HepG2 (cell line): ENCODE measurements around the gene GATA1. TPM values are rescaled to one million over a fixed set of nuclear protein-coding genes. Genes with fewer than 3 reads are reported as not detected.

Experiments used
- ATAC-seq: fragments of 200-7000 bp; cut with Tn5 transposase; 3 replicates; pipeline ENCODE4 v1.9.1; 2020; ENCODE audit warnings: mild to moderate bottlenecking, moderate library complexity
- BruUV-seq: library from RNA; stranded (reverse); fragments of 400-500 nt; replicated peaks from 2 replicates; lab custom pipeline; 2021; lab: Mats Ljungman, UMichigan
- CTCF ChIA-PET: fragments of 300-600 bp; formaldehyde crosslinking; extraction: SDS; loops from one replicate; lab custom pipeline; 2021; ENCODE audit warnings: low total read pairs, inconsistent platforms, low intra/inter-chr PET ratio; lab: Yijun Ruan, JAX
- POLR2A ChIA-PET: fragments of 350-600 bp; sonication (Branson Sonifier 250); formaldehyde crosslinking; loops from one replicate; lab custom pipeline; 2020; ENCODE audit warnings: antibody characterized with exemption, inconsistent platforms; lab: Yijun Ruan, JAX
- DNase-seq: peaks from one replicate; pipeline ENCODE4 v3.0.0-alpha.2; 2015; ENCODE audit warnings: low spot score
- FAIRE-seq: peaks from 3 replicates; lab custom pipeline; 2011; peaks lifted over from hg19 to GRCh38; lab: Jason Lieb, UNC
- H2AFZ ChIP-seq: one replicate; pipeline ENCODE4 v1.6.1; 2011; ENCODE audit warnings: low read length, inconsistent platforms
- H3K27ac ChIP-seq: fragments of 300-600 bp; 3 replicates; pipeline ENCODE4 v1.8.0; 2011; ENCODE audit warnings: mixed run types, mild to moderate bottlenecking, mixed read lengths, low read length, inconsistent platforms; ENCODE audit not compliant: insufficient read depth; ENCODE audit errors: extremely low read length
- H3K27me3 ChIP-seq, 2 experiments: fragments of 200-600 bp in 1 of 2; 2 replicates in 1 of 2; 3 replicates in 1 of 2; pipeline versions ENCODE4 v1.6.0 to v1.8.0; 2011; ENCODE audit warnings: low read length in 2 of 2, mild to moderate bottlenecking in 2 of 2, moderate library complexity in 2 of 2, inconsistent platforms in 1 of 2; ENCODE audit not compliant: insufficient read depth in 2 of 2, control insufficient read depth in 1 of 2
- H3K36me3 ChIP-seq, 2 experiments: fragments of 200-600 bp in 1 of 2; replicated peaks in 1 of 2; 2 replicates in 1 of 2; 3 replicates in 1 of 2; pipeline versions ENCODE4 v1.5.1 to v1.8.0; 2011; ENCODE audit warnings: low read length in 2 of 2, inconsistent platforms in 1 of 2; ENCODE audit not compliant: insufficient read depth in 2 of 2, control insufficient read depth in 1 of 2
- H3K4me1 ChIP-seq: 2 replicates; pipeline ENCODE4 v1.5.1; 2012; ENCODE audit warnings: low read length, inconsistent platforms; ENCODE audit not compliant: insufficient read depth
- H3K4me2 ChIP-seq: 2 replicates; pipeline ENCODE4 v1.6.0; 2011; ENCODE audit warnings: low read depth, low read length, inconsistent platforms
- H3K4me3 ChIP-seq, 3 experiments: fragments of 200-600 bp in 1 of 3; sonication (generic), shearing (Covaris generic) in 1 of 3; replicated peaks in 1 of 3; 2 replicates each; pipeline ENCODE4 v1.5.1; 2011 to 2016; ENCODE audit warnings: low read length in 3 of 3, inconsistent platforms in 2 of 3, low read depth in 2 of 3, mild to moderate bottlenecking in 2 of 3, control low read depth in 1 of 3, mixed read lengths in 1 of 3; ENCODE audit not compliant: insufficient read depth in 1 of 3
- H3K79me2 ChIP-seq: one replicate; pipeline ENCODE4 v1.6.1; 2011; ENCODE audit warnings: low read length, inconsistent platforms; ENCODE audit not compliant: insufficient read depth
- H3K9ac ChIP-seq: 2 replicates; pipeline ENCODE4 v1.6.0; 2011; ENCODE audit warnings: mild to moderate bottlenecking, low read depth, low read length, inconsistent platforms; ENCODE audit not compliant: insufficient read depth
- H3K9me3 ChIP-seq: 2 replicates; pipeline ENCODE4 v1.5.1; 2012; ENCODE audit warnings: mild to moderate bottlenecking, low read length
- H4K20me1 ChIP-seq: 2 replicates; pipeline ENCODE4 v1.6.0; 2011; ENCODE audit warnings: inconsistent platforms, mild to moderate bottlenecking, low read length, moderate library complexity; ENCODE audit not compliant: insufficient read depth
- EP300 ChIP-seq, 3 experiments: sonication (generic) in 1 of 3; formaldehyde crosslinking in 1 of 3; IDR thresholded peaks; 2 replicates each; pipeline versions ENCODE4 v1.5.1 to v1.6.1; 2011 to 2020; ENCODE audit warnings: low read depth in 2 of 3, low read length in 2 of 3, borderline replicate concordance in 1 of 3, improper control_type of control experiment in 1 of 3, mild to moderate bottlenecking in 1 of 3, missing genetic modification reagents in 1 of 3, moderate library complexity in 1 of 3
- FOSL2 ChIP-seq: sonication (generic); formaldehyde crosslinking; IDR thresholded peaks from 2 replicates; pipeline ENCODE4 v1.4.0; 2020; ENCODE audit warnings: missing genetic modification reagents
- HDAC6 ChIP-seq: fragments of 200-600 bp; sonication (generic); IDR thresholded peaks from 2 replicates; pipeline ENCODE4 v1.7.0; 2017; ENCODE audit warnings: mild to moderate bottlenecking, antibody characterized with exemption, low read length, low read depth
- JUNB ChIP-seq: sonication (generic); formaldehyde crosslinking; IDR thresholded peaks from 2 replicates; pipeline ENCODE4 v1.8.0; 2022; ENCODE audit warnings: missing genetic modification reagents, mild to moderate bottlenecking, borderline replicate concordance
- LCORL ChIP-seq, 2 experiments: fragments of 450-650 bp in 1 of 2; sonication (generic) in 1 of 2; formaldehyde crosslinking in 1 of 2; IDR thresholded peaks; 2 replicates each; pipeline versions ENCODE4 v1.5.0 to v1.6.1; 2017 to 2020; ENCODE audit warnings: antibody characterized with exemption in 1 of 2, missing genetic modification reagents in 1 of 2
- MATR3 ChIP-seq: sonication (generic); formaldehyde crosslinking; IDR thresholded peaks from 2 replicates; pipeline ENCODE4 v1.4.0; 2020; ENCODE audit warnings: missing genetic modification reagents
- MIXL1 ChIP-seq: IDR thresholded peaks from 2 replicates; pipeline ENCODE4 v1.6.1; 2016
- MTF2 ChIP-seq: sonication (generic); formaldehyde crosslinking; IDR thresholded peaks from 2 replicates; pipeline ENCODE4 v1.5.0; 2020; ENCODE audit warnings: missing genetic modification reagents, borderline replicate concordance
- MYNN ChIP-seq: sonication (generic); formaldehyde crosslinking; IDR thresholded peaks from 2 replicates; pipeline ENCODE4 v1.4.0; 2020; ENCODE audit warnings: mild to moderate bottlenecking, low read depth, missing genetic modification reagents
- NCOA2 ChIP-seq: sonication (generic); formaldehyde crosslinking; IDR thresholded peaks from 2 replicates; pipeline ENCODE4 v1.8.0; 2022; ENCODE audit warnings: inconsistent platforms
- RAD21 ChIP-seq: fragments of 450-650 bp; formaldehyde crosslinking; IDR thresholded peaks from 2 replicates; pipeline ENCODE4 v1.5.0; 2020; ENCODE audit warnings: mild to moderate bottlenecking
- RFXANK ChIP-seq: IDR thresholded peaks from 2 replicates; pipeline ENCODE4 v1.6.1; 2016
- RXRB ChIP-seq: IDR thresholded peaks from 2 replicates; pipeline ENCODE4 v1.6.1; 2016; ENCODE audit warnings: borderline replicate concordance, missing genetic modification reagents, missing compliant biosample characterization
- SOX13 ChIP-seq, 3 experiments: fragments of 450-650 bp in 1 of 3; sonication (generic) in 1 of 3; formaldehyde crosslinking in 1 of 3; IDR thresholded peaks in 2 of 3; conservative IDR thresholded peaks in 1 of 3; 2 replicates each; pipeline versions ENCODE4 v1.5.0 to v1.6.1; 2016 to 2020; ENCODE audit warnings: antibody characterized with exemption in 1 of 3, mild to moderate bottlenecking in 1 of 3, missing compliant biosample characterization in 1 of 3, missing genetic modification reagents in 1 of 3, moderate library complexity in 1 of 3
- ZNF143 ChIP-seq: sonication (generic); formaldehyde crosslinking; IDR thresholded peaks from 2 replicates; pipeline ENCODE4 v1.4.0; 2020; ENCODE audit warnings: missing genetic modification reagents
- ZNF567 ChIP-seq: sonication (generic); formaldehyde crosslinking; IDR thresholded peaks from 2 replicates; pipeline ENCODE4 v1.8.1; 2023; ENCODE audit warnings: mild to moderate bottlenecking, missing genetic modification reagents, borderline replicate concordance
- ZSCAN22 ChIP-seq: sonication (generic); formaldehyde crosslinking; IDR thresholded peaks from 2 replicates; pipeline ENCODE4 v1.4.0; 2020; ENCODE audit warnings: mild to moderate bottlenecking, missing genetic modification reagents
- WGBS: methylation state at CpG from one replicate; pipeline ENCODE4 v1.1.6; 2017; ENCODE audit warnings: low lambda C conversion rate; 5-methylcytosine and 5-hydroxymethylcytosine counted together
- in situ Hi-C: cut with HindIII; loops from 2 replicates; pipeline ENCODE4 v1.10.0; 2017; ENCODE audit warnings: low pct_unique_long_range_greater_than_20kb; ENCODE audit not compliant: extremely low pct_ligation_motif_present
- intact Hi-C: fragments of 100-400 bp; cut with micrococcal nuclease; formaldehyde crosslinking; loops from one replicate; pipeline ENCODE4 v1.10.0; 2022; ENCODE audit not compliant: unreplicated experiment
- polyA plus RNA-seq, 8 experiments: library from polyadenylated mRNA; depleted of rRNA in 3 of 8; stranded (reverse) in 7 of 8; unstranded in 1 of 8; fragments of >200 nt; fragmentation: Illumina TruSeq in 4 of 8; extraction: Trizol in 4 of 8; gene quantifications; 2 replicates each; pipeline versions ENCODE4 v1.2.1 to v1.2.3, GENCODE V29; 2011 to 2016; ENCODE audit warnings: low read depth in 4 of 8, missing spikeins in 1 of 8, mixed read lengths in 1 of 8; ENCODE audit not compliant: insufficient read depth in 1 of 8
- total RNA-seq, 5 experiments: library from RNA; depleted of rRNA; stranded (reverse); fragments of >200 nt; fragmentation: Illumina TruSeq; extraction: Trizol; gene quantifications; 2 replicates each; pipeline ENCODE4 v1.2.3, GENCODE V29; 2016; ENCODE audit warnings: low read depth in 1 of 5
- TF ChIP-seq, protein P1 (sequence below): sonication (generic); formaldehyde crosslinking; IDR thresholded peaks from 2 replicates; pipeline ENCODE4 v1.5.0; 2020; ENCODE audit warnings: missing genetic modification reagents
- TF ChIP-seq, protein P2 (sequence below): IDR thresholded peaks from 2 replicates; pipeline ENCODE4 v1.6.1; 2016; ENCODE audit warnings: missing biosample characterization, missing genetic modification reagents, low read depth
- TF ChIP-seq, protein P3 (sequence below): sonication (generic); formaldehyde crosslinking; IDR thresholded peaks from 2 replicates; pipeline ENCODE4 v1.4.0; 2020; ENCODE audit warnings: missing genetic modification reagents

The GATA1 gene
- total and polyA plus RNA-seq, 2 of the 13 experiments (the other 11 are each of a cell fraction or from before 2014, with no cell fraction given) = 0.13 TPM; not detected in 1

DNA sequence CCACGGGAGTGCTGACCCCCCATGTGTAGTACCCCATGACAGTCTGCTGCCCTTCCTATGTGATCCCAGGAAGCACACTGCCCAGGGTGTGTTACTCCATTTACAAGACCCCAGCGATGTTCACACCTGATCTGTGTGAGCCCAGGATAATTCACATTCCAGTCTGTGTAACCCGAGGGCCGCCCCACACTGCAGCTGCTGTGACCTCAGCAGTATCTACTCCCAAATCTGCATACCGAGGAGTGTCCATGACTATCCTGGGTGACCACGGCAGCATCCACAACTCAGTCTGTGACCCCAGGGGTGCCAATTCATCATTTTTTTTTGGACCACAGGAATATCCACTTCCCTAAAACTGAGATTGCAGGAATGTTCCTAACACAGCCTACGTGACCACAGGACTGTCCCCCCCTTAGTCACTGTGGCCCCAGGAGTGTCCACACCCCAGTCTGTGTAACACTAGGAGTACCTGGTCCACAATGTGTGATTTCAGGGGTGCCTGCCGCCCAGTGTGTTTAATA lies 32.6 kb upstream of the GATA1 start (continued):
- TF ChIP-seq, protein P1, sequence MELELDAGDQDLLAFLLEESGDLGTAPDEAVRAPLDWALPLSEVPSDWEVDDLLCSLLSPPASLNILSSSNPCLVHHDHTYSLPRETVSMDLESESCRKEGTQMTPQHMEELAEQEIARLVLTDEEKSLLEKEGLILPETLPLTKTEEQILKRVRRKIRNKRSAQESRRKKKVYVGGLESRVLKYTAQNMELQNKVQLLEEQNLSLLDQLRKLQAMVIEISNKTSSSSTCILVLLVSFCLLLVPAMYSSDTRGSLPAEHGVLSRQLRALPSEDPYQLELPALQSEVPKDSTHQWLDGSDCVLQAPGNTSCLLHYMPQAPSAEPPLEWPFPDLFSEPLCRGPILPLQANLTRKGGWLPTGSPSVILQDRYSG (CRISPR knock-in tag) = no peak
- no peak for TF ChIP-seq SOX13 (IDR thresholded peaks at IDR 0.05)
- no peak for TF ChIP-seq SOX13 (CRISPR knock-in tag; conservative IDR thresholded peaks at IDR 0.05 in 1 of 2, IDR thresholded peaks at IDR 0.05 in 1 of 2)
- no peak for TF ChIP-seq RXRB (CRISPR knock-in tag)
- TF ChIP-seq ZNF567 (CRISPR knock-in tag) = no peak
- TF ChIP-seq MTF2 = no peak
- TF ChIP-seq NCOA2 = no peak
- no peak for TF ChIP-seq RFXANK (CRISPR knock-in tag)

DNA sequence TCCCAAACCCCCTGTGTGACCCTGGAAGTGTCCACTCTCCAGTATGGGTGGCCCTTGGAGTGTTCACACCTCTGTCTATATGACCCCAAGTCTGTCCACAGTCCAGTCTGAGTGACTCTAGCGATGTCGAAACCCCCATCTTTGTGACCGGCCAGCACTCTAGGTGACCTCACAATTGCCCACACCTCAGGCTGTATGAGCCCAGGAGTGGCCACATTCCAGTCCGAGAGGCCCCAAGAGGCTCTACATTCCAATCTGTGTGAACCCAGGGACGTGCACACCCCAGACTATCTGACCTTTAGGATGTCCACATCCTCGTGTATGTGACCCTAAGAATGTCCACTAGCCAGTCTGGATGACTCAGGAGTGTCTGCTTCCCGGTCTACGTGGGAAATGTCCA lies 32.2 kb upstream of the GATA1 start:
- Histone ChIP-seq H3K27ac (no peak overlapping the region), H2AFZ (no peak overlapping the region), H3K9ac (no peak overlapping the region), H3K4me2 (peak overlapping the region; percentile 62), H3K36me3 (no peaks in the 10 kb centered on the region), H3K27me3 (no peaks in the 10 kb centered on the region), H4K20me1 (no peaks in the 10 kb centered on the region), H3K79me2 (no peaks in the 10 kb centered on the region), H3K4me1 (peaks cover 48% of the 10 kb centered on the region), H3K4me3 (peak overlapping the region in 1 of 3 experiments; percentile 28; a peak in 2 of 6 replicates), H3K9me3 (no peaks in the 10 kb centered on the region)
- peak; percentile 79 for ATAC-seq
- in situ Hi-C loops (no loop called here), intact Hi-C loops (loop anchor here (10.0 kb wide), 1 partner anchor 119 kb away; no protein-coding TSS in a partner anchor)
- POLR2A ChIA-PET = no interaction called here
- FAIRE-seq = peak; percentile 26
- WGBS = no CpG with 5 or more reads among the region's 8 CpGs
- CTCF ChIA-PET = no interaction called here
- BruUV-seq = no TSS peak
- peak; percentile 55 for DNase-seq
- TF ChIP-seq, protein P2, sequence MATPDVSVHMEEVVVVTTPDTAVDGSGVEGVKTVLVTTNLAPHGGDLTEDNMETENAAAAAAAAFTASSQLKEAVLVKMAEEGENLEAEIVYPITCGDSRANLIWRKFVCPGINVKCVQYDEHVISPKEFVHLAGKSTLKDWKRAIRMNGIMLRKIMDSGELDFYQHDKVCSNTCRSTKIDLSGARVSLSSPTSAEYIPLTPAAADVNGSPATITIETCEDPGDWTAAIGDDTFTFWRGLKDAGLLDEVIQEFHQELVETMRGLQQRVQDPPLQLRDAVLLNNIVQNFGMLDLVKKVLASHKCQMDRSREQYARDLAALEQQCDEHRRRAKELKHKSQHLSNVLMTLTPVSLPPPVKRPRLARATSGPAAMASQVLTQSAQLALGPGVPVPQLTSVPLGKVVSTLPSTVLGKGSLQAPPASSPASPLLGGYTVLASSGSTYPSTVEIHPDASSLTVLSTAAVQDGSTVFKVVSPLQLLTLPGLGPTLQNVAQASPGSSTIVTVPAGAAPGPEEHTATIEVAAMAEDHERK (CRISPR knock-in tag) = no peak
- TF ChIP-seq ZNF143 (no peak), MYNN (no peak), ZSCAN22 (CRISPR knock-in tag) (no peak), EP300 (IDR thresholded peaks at IDR 0.05; ENCODE audit: low read depth in 2 of 2, low read length in 2 of 2) (0 out of 4 replicates have a peak, but pooled peaks of 1 of the 2 experiments have one; percentile 12), EP300 (CRISPR knock-in tag; IDR thresholded peaks at IDR 0.05; ENCODE audit: borderline replicate concordance) (no peak), MATR3 (CRISPR knock-in tag) (no peak), LCORL (IDR thresholded peaks at IDR 0.05) (no peak), LCORL (CRISPR knock-in tag; IDR thresholded peaks at IDR 0.05) (0 out of 2 replicates have a peak, but pooled peaks have one; percentile 39), MIXL1 (CRISPR knock-in tag) (no peak), HDAC6 (no peak), RFXANK (CRISPR knock-in tag) (no peak), JUNB (CRISPR knock-in tag) (no peak), FOSL2 (0 out of 2 replicates have a peak, but pooled peaks have one; percentile 31), RAD21 (CRISPR knock-in tag) (no peak)
- TF ChIP-seq, protein P3, sequence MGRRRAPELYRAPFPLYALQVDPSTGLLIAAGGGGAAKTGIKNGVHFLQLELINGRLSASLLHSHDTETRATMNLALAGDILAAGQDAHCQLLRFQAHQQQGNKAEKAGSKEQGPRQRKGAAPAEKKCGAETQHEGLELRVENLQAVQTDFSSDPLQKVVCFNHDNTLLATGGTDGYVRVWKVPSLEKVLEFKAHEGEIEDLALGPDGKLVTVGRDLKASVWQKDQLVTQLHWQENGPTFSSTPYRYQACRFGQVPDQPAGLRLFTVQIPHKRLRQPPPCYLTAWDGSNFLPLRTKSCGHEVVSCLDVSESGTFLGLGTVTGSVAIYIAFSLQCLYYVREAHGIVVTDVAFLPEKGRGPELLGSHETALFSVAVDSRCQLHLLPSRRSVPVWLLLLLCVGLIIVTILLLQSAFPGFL (CRISPR knock-in tag) = no peak
